CD4-positive, alpha-beta T cell treated with Interleukin-15 for 1 hour (primary cell): Measurements from ENCODE around the gene SERTAD4.

Experiments
- DNase-seq: peaks from one replicate; pipeline ENCODE4 v3.0.0-alpha.2; 2020

SERTAD4 gene

GRCh38 chr1:210233495-210234328 is 1.1 kb downstream of the SERTAD4 start:
- DNase-seq, result no peak

- no peak for DNase-seq
These were observed 1.7 kb downstream of the SERTAD4 start for GRCh38 chr1:210234329-210234757.

DNA sequence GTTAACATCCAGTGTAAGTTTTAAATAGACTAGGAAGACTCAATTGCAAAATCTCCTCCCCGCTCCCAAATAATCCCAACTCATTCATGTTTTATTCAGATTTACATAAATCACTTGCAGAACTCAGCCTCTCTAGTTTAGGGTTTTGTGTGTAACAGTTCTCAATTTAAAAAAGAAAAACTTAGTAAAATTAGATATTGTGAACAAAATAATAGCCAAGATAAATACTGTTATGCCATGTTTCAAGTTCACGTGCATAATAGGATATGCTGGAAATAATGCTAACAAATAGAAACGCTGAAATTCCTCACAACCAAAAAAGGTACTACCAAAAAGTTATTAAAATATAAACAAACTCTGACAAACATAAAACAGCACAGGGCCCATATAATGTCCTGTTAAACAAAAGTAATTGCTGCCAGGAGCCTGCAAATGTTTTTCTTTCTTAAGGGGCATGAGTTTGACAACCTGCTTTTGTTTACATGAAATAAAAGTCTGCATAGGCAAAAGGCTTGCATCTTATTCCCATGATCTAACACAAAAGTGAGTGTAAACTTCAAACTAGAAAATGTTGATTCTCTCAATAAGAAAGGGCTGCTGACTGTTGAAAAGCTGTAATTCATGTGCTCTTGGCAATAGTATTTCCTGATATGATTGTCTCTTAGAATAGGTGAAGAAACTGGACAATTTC is 2.9 kb downstream of the SERTAD4 start:
- DNase-seq, result no peak

GRCh38 chr1:210236386-210236839 is 3.8 kb downstream of the SERTAD4 start:
- no peak for DNase-seq

GRCh38 chr1:210236840-210237409 is 4.3 kb downstream of the SERTAD4 start:
- DNase-seq, result no peak

- no peak for DNase-seq
These were observed 4.9 kb downstream of the SERTAD4 start for GRCh38 chr1:210237479-210237878.

- no peak for DNase-seq
These were observed 5.4 kb downstream of the SERTAD4 start for GRCh38 chr1:210237981-210238380.

DNA sequence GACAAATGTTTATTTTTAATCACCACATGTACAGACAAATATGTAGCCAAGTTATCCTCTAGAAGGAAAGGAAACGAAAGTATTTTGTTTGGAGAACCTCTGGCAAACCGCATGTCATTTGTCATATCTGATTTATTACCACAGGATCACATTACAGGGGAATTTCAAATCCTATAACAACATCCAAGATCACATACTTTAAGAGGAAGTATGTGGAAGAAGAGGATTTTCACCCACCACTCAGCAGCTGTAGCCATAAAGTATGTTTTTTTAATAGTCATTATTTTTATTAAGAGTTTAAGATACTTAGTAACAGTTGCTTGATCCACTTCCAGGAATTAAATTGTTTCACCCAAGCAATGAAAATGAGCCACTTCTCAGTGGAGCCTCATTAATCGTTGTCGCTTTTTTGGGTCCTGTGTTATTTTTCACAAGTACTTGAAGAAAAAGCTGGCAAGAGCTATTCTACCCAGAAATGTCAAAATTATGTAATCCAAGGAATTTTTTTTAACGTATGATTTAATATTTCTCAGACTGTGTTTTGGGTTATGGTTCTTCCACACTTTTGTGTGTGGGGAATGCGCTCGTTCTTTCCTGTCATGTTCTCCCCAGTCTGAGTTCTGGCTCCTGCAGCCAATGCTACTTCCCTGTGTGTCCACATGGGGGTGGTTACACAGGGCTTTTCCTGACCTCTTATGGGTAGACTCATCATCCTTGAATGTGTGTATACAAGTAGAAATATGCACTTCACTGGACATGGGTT is 6.9 kb downstream of the SERTAD4 start:
- no peak for DNase-seq

- DNase-seq, result no peak
These were observed 8.5 kb downstream of the SERTAD4 start for GRCh38 chr1:210241121-210241520.

DNA sequence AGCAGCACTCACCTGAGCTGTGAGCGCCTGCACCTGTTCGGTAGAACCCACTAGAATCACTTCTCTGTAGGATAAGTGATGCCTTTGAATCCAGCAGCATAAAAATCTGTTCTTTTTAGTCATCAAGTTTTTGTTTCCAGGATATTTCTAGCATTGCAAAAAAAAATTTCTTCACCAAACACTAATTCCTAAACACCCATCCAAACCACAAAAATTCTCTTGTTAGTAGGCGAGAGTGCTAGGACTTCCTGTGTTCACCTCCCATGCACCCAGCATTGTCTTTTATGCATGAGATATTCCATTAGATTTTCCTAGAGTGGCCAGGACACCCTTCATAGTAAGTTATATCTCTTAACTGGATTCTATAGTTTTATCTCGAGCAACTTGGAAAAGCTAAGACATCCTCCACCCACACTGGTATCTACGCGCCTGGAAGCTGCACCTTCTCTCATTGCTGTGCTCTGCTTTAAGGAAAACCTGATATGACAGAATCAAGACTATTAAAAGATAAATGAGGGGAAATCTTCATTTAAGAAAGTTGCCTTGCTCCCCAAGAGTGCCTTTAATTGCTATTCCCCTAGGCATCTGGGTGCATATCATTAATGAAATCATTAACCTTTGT is 12.3 kb downstream of the SERTAD4 start:
- DNase-seq, result no peak

DNA sequence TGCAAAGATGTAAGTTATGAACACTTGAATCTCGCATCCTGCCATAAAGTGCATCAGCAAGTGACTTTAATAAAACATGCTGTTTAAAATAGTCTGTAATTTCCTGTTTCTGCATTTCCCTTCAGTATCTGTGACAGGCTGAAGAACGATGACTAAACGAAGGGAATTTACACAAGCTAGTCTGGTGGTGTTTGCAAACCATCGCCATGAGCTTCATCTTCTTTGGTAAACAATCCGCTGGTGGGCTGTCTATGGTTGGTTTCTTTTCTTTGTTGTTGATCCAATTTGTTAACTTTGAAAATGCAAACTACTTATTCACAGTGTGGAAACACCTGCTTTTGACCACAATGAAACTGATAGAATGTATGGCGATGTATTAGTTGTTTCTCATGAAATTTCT is 13.9 kb downstream of the SERTAD4 start:
- no peak for DNase-seq

DNA sequence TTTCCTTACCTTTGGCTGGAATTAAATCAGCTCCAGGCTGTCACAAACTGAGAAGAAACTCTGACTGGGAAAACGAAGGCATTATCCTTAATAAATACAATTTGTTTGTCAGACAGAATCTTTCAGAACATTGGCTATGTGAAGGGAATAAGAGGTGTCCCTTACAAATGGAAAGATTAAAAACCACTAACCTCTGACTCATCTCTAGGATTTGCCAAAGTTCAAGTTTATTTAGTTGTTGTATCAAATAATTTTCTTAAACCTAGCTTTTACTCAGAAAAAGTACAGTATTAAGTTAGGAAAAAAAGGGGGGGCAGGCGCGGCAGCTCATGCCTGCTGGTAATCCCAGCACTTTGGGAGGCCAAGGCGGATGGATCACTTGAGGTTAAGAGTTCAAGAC is 15.7 kb downstream of the SERTAD4 start:
- no peak for DNase-seq

- no peak for DNase-seq
These were observed 18.0 kb downstream of the SERTAD4 start for GRCh38 chr1:210250665-210250997.

DNA sequence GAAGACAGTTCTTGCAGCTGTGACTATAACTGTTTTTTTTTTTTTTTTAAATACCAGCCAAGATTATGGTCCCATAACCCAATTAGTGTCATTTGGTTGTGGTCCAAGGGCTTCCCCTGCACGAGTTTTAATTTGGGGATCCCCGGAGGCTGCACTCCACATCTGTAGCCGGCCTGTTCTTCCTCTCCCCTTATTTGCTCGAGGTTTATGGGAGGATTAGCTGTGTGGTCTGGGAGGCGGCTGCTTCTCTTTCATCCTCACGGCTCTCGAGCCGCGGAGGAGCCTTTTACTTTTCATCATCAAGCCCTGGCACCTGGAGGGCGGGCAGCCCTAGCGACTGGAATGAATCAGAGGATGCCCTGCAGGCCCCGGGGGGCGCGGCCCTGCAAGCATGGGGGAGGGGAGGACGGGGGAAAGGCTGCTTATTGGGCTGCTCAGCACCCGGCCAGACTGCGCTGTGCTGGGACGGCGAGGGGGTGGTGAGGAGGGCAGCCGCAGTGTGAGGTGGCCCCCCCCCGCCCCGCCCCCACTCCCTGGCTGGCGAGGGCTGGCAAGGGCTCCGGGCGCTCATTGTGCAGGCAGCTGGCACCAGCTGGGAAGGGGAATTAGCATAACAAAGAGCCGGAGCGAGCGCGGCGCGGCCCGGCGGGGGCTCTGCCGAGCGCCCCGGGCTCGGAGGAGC is 18.5 kb downstream of the SERTAD4 start:
- DNase-seq, result no peak

GRCh38 chr1:210251680-210252490 is 19.3 kb downstream of the SERTAD4 start:
- DNase-seq, result no peak

DNA sequence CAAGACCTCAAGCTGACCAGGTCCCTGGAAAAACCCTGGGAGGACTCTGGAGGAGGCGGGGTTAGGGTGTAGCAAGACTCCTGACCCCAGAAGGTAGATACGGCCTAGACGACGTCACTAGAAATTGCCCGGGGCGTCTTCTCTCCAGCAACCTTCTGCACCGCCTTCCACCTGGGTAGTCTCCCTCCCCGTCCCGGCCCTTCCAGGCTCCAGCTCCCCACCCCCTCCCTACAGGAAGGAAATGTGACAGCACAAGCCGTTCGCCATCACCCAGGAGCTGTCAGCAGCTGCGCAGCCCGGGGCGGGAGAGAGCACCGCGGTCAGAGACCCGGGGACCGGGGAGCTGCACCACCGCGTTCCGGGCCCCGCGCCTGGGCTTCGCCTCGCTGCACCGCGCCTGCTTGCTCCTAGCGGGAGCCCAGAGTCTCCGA is 20.0 kb downstream of the SERTAD4 start:
- DNase-seq, result no peak

DNA sequence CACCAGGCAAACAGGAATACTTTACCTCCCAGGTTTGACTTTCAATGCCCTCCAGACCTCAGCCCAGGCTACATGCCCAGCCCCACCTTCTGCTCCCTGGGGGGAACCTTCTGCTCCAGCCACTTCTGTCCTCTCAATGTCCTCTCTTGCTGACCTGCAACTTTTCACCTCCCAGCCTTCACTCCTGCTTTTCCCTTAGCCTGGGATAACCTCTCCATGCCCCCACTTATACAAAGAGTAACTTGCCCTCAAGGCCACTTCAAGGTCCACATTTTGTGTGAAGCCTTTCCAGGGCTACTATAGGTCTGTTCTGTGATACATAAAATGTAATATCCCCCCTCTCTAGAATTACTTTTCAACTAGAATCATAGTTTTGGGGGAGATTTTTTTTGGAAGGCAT is 21.7 kb downstream of the SERTAD4 start:
- no peak for DNase-seq

- DNase-seq, result no peak
These were observed 25.3 kb downstream of the SERTAD4 start for GRCh38 chr1:210257698-210258529.

DNA sequence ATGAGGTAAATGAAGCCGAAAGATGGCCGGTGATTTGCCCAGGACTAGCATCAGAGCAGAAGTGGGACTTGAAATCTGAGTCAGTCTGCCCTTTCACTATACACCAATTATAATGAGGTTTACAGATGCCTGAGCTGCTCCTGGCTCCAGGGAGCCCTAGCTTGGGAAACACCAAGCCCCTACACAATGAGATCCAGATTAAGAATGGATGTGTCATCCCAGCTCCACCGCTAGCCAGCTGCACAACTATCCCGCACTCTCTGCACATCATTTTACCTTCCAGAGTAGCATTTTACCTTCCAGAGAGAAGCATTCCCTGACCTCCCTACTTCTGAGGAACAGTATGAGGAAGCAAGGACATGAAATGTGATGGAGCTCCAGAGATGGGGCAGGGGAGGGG is 27.0 kb downstream of the SERTAD4 start:
- no peak for DNase-seq

DNA sequence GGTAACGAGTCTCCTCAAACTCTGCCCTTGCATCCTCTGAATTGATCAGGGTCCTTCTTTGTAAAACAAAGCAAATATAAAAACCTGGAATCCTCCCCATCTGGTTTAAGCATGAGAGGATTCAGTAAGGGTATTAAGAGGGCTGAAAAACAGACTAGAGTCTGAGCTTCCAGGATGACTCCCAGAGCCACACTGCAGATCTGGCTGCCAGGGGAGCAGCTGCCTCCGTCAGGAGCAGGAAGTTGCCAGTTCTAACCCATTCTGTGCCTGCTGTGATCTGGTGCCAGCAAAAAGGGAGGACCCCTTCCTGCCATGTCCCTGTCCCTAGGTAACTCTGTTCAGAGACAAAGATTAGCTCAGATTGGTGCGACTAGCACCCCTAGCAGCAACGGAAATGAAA is 27.5 kb downstream of the SERTAD4 start:
- no peak for DNase-seq
